Activated CD4-positive, CD25-positive, alpha-beta regulatory T cell treated with anti-CD3 and anti-CD28 coated beads, Interleukin-2, amount 50 U/mL, for 24 hours (primary cell): ENCODE measurements around the gene IQCK.

Experiments used
- ATAC-seq, 2 donors: fragments of 150-1000 bp; cut with Tn5 transposase; one replicate each; pipeline ENCODE4 v1.10.0; 2021; ENCODE audit warnings: mild to moderate bottlenecking in 1 of 2, moderate library complexity in 1 of 2

IQCK gene

GRCh38 chr16:19722269-19722952 is 4.3 kb downstream of the IQCK start:
- no peak for ATAC-seq

GRCh38 chr16:19722981-19723380 is 4.9 kb downstream of the IQCK start:
- ATAC-seq: no peak

- ATAC-seq: no peak
Observed at GRCh38 chr16:19728636-19728965, 10.5 kb downstream of the IQCK start.

- no peak for ATAC-seq
Observed at GRCh38 chr16:19733551-19733950, 15.5 kb downstream of the IQCK start.

GRCh38 chr16:19735074-19735867 is 17.2 kb downstream of the IQCK start:
- no peak for ATAC-seq

GRCh38 chr16:19737306-19738038 is 19.4 kb downstream of the IQCK start:
- ATAC-seq: no peak

GRCh38 chr16:19741354-19741753 is 23.3 kb downstream of the IQCK start:
- no peak for ATAC-seq

- ATAC-seq: no peak
Observed at GRCh38 chr16:19743816-19744159, 25.7 kb downstream of the IQCK start.

- ATAC-seq: no peak
Observed at GRCh38 chr16:19744670-19745069, 26.6 kb downstream of the IQCK start.

- no peak for ATAC-seq
Observed at GRCh38 chr16:19745286-19746010, 27.4 kb downstream of the IQCK start.

GRCh38 chr16:19746561-19746960 is 28.5 kb downstream of the IQCK start:
- no peak for ATAC-seq

GRCh38 chr16:19748389-19749168 is 30.5 kb downstream of the IQCK start:
- no peak for ATAC-seq

- no peak for ATAC-seq
Observed at GRCh38 chr16:19749571-19750080, 31.6 kb downstream of the IQCK start.

GRCh38 chr16:19751478-19752385 is 33.7 kb downstream of the IQCK start:
- ATAC-seq: no peak

GRCh38 chr16:19753815-19754643 is 36.0 kb downstream of the IQCK start:
- no peak for ATAC-seq

- no peak for ATAC-seq
Observed at GRCh38 chr16:19754644-19755036, 36.6 kb downstream of the IQCK start.

GRCh38 chr16:19755268-19755667 is 37.2 kb downstream of the IQCK start:
- no peak for ATAC-seq

- no peak for ATAC-seq
Observed at GRCh38 chr16:19757026-19757425, 39.0 kb downstream of the IQCK start.

GRCh38 chr16:19757762-19758595 is 39.9 kb downstream of the IQCK start:
- no peak for ATAC-seq
